Skeletal muscle tissue (tissue), 4 donors: ENCODE data around the gene KCNMA1. TPM values are rescaled to one million over a fixed set of nuclear protein-coding genes. Genes with fewer than 3 reads are reported as not detected.
"Not testable (repeated sequence)": the region's sequence is repeated elsewhere in the genome, so short reads cannot be mapped to it uniquely, and the experiment has no call there.

Experiments
- H3K27ac ChIP-seq: one replicate; pipeline ENCODE4 v1.7.0; 2013; ENCODE audit warnings: mild to moderate bottlenecking, low read depth, low read length, inconsistent platforms
- H3K27me3 ChIP-seq, 3 donors: one replicate each; pipeline ENCODE4 v1.7.0; 2013; ENCODE audit warnings: low read length in 3 of 3; ENCODE audit not compliant: control insufficient read depth in 3 of 3, insufficient read depth in 3 of 3
- H3K36me3 ChIP-seq, 3 donors: one replicate each; pipeline ENCODE4 v1.7.0; 2013; ENCODE audit warnings: low read length in 3 of 3; ENCODE audit not compliant: control insufficient read depth in 3 of 3, insufficient read depth in 3 of 3
- H3K4me1 ChIP-seq, 3 donors: one replicate each; pipeline ENCODE4 v1.7.0; 2013; ENCODE audit warnings: low read length in 3 of 3, mild to moderate bottlenecking in 3 of 3; ENCODE audit not compliant: control insufficient read depth in 3 of 3, insufficient read depth in 3 of 3
- H3K4me3 ChIP-seq, 3 donors: one replicate each; pipeline ENCODE4 v1.7.0; 2013; ENCODE audit warnings: low read length in 3 of 3
- H3K9ac ChIP-seq, 3 donors: one replicate each; pipeline ENCODE4 v1.7.0; 2013; ENCODE audit warnings: low read length in 3 of 3, mild to moderate bottlenecking in 3 of 3, moderate library complexity in 2 of 3, low read depth in 1 of 3
- H3K9me3 ChIP-seq, 3 donors: one replicate each; pipeline ENCODE4 v1.7.0; 2013; ENCODE audit warnings: low read length in 3 of 3; ENCODE audit not compliant: control insufficient read depth in 3 of 3
- total RNA-seq: library from RNA; depleted of rRNA; stranded (reverse); fragments of >200 nt; gene quantifications from one replicate; pipeline ENCODE4 v1.2.3, GENCODE V29; 2014
- donor health status: Osteomylitis.

KCNMA1 gene
- total RNA-seq, 1 donor from 2014 or later: 18.8 TPM

DNA sequence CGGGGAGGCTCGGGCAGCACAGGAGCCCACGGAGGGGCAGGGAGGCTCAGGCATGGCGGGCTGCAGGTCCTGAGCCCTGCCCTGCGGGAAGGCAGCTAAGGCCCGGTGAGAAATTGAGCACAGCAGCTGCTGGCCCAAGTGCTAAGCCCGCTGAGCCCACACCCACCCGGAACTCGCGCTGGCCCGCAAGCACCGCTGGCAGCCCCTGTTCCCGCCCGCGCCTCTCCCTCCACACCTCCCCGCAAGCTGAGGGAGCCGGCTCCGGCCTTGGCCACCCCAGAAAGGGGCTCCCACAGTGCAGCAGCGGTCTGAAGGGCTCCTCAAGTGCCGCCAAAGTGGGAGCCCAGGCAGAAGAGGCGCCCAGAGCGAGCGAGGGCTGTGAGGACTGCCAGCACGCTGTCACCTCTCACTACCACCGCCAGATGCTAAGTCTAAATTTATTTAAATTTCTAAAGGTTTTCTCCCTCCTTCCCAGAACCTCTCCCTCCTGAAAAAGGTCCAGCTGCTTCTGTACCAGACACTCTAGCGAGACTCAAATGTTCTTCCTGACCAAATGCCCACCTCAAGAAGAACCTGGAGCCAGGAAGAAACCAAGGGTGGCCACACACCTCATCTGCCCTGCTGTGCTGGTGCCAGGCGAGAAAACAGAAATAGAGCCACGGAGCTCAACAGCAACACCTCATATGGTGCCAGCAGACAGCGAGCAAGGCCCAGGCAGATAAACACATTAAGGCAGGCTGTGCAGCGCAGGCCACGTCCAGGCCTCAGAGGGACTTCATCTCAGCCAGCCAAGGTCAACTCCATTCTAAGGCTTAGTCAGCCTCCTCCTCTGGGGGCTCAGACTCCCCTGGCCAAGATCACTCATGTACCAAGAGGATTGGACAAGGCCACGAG is 47.0 kb downstream of the KCNMA1 start:
- Histone ChIP-seq H3K4me3 (peak overlapping the region in 2 of 3 donors; percentile 32 to 37), H3K9me3 (no peaks in the 10 kb centered on the region), H3K27ac (peak overlapping the region; percentile 73), H3K27me3 (no peaks in the 10 kb centered on the region), H3K4me1 (peaks cover 57 to 75% (median 65%) of the 10 kb centered on the region in 3 donors), H3K9ac (peak overlapping the region in 2 of 3 donors; percentile 4 to 77), H3K36me3 (no peaks in the 10 kb centered on the region)

DNA sequence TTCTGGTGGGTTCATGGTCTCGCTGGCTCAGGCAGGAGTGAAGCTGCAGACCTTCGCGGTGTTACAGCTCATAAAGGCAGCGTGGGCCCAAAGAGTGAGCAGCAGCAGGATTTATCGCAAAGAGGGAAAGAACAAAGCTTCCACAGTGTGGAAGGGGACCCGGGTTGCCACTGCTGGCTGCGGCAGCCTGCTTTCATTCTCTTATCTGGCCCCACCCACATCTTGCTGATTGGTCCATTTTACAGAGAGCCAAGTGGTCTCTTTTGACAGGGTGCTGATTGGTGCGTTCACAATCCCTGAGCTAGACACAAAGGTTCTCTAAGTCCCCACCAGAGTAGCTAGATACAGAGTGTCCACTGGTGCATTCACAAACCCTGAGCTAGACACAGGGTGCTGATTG is 47.9 kb downstream of the KCNMA1 start:
- H3K36me3 ChIP-seq, H3K9me3 ChIP-seq, H3K27me3 ChIP-seq, H3K9ac ChIP-seq, H3K4me3 ChIP-seq, H3K27ac ChIP-seq: not testable (repeated sequence)
- H3K4me1 ChIP-seq: peaks cover 56 to 82% (median 70%) of the 10 kb centered on the region in 3 donors

DNA sequence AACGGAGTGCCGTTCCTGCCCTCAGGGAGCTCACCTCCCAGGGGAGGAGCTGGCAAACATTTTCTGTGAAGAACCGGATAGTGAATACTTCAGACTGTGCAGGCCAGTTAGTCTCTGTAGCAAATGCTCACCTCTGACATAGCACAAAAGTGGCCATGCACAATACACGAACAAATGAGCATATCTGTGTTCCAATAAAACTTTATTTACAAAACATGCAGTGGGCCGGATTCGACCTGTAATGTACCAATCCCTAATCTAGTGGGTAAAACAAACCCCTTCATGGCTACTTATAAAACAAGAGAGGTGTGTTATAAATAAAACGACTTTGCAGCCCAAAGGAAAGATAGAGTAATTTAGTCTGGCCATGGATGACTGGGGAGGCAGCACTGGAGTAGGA is 48.7 kb downstream of the KCNMA1 start:
- Histone ChIP-seq H3K9ac (no peak overlapping the region), H3K27ac (peak overlapping the region; percentile 80), H3K4me1 (peaks cover 48 to 75% (median 62%) of the 10 kb centered on the region in 3 donors), H3K36me3 (no peaks in the 10 kb centered on the region), H3K9me3 (no peaks in the 10 kb centered on the region), H3K27me3 (no peaks in the 10 kb centered on the region), H3K4me3 (no peak overlapping the region)

- Histone ChIP-seq H3K36me3 (no peaks in the 10 kb centered on the region), H3K4me3 (peak overlapping the region in 1 of 3 donors; percentile 9), H3K27me3 (no peaks in the 10 kb centered on the region), H3K4me1 (peaks cover 33 to 74% (median 54%) of the 10 kb centered on the region in 3 donors), H3K9ac (peak overlapping the region in 2 of 3 donors; percentile 47 to 60), H3K27ac (peak overlapping the region; percentile 80), H3K9me3 (no peaks in the 10 kb centered on the region)
Observed at GRCh38 chr10:77587416-77587790, 50.2 kb downstream of the KCNMA1 start.

DNA sequence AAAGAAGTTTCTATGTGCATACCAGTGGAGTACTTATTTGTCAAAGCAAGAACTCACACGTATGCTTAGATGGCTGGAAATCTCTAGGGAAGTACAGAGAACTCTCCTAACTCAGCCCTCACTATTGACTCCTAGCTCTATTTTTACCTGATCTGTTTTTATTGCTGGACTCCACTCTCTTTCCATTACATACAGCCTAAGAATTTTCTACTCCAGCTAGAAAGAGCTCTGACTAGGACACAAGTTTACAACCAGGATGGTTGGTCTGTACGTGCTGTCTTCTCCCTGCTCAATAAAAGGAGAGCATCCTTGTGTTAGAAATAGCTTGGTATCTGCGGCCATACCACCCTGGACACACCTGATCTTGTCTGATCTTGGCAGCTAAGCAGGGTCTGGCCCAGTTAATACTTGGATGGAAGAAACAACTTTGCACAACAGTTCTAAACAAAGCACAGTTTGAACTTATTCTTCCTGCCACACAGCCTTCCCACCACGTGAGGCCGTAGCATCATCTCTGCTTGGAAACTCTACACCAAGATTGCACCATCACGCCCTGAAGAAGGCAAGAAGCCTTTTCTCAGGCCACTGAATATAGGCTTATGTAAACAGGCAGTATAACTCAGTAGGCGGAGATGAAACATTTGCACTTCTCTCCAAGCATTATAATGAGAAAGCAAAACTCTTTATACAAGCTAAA is 50.7 kb downstream of the KCNMA1 start:
- no peaks in the 10 kb centered on the region for H3K27me3 ChIP-seq
- H3K9ac ChIP-seq: peak overlapping the region in 2 of 3 donors; percentile 47 to 60
- no peaks in the 10 kb centered on the region for H3K36me3 ChIP-seq
- H3K4me1 ChIP-seq: peaks cover 29 to 71% (median 52%) of the 10 kb centered on the region in 3 donors
- peak overlapping the region in 1 of 3 donors; percentile 9 for H3K4me3 ChIP-seq
- peak overlapping the region; percentile 80 for H3K27ac ChIP-seq
- no peaks in the 10 kb centered on the region for H3K9me3 ChIP-seq

- Histone ChIP-seq H3K9ac (no peak overlapping the region), H3K27ac (no peak overlapping the region), H3K9me3 (no peaks in the 10 kb centered on the region), H3K4me1 (peaks cover 17 to 59% (median 37%) of the 10 kb centered on the region in 3 donors), H3K4me3 (no peak overlapping the region), H3K27me3 (no peaks in the 10 kb centered on the region), H3K36me3 (no peaks in the 10 kb centered on the region)
Observed at GRCh38 chr10:77584938-77585337, 52.7 kb downstream of the KCNMA1 start.

DNA sequence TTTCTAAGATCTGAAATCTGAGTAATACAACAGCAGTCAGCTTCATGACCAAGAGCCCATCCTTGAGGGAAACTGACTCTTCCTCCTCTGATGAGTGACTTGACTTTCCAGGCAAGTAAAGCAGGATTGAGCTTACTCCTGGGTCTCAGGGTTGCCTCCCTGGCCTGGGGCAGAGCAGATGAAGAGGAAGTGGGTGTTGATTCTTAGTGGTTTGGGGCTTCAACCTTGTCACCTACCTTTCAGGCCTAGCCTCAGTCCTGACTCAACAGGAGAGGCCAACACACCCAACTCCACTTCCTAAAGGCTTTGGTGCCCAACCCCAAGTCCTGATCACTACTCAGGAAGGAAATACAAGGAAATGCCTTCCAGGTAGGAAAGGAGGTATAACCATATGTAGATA is 54.1 kb downstream of the KCNMA1 start:
- peaks cover 24 to 66% (median 43%) of the 10 kb centered on the region in 3 donors for H3K4me1 ChIP-seq
- no peaks in the 10 kb centered on the region for H3K27me3 ChIP-seq
- H3K9me3 ChIP-seq: no peaks in the 10 kb centered on the region
- H3K4me3 ChIP-seq: no peak overlapping the region
- H3K9ac ChIP-seq: no peak overlapping the region
- H3K27ac ChIP-seq: no peak overlapping the region
- H3K36me3 ChIP-seq: no peaks in the 10 kb centered on the region

DNA sequence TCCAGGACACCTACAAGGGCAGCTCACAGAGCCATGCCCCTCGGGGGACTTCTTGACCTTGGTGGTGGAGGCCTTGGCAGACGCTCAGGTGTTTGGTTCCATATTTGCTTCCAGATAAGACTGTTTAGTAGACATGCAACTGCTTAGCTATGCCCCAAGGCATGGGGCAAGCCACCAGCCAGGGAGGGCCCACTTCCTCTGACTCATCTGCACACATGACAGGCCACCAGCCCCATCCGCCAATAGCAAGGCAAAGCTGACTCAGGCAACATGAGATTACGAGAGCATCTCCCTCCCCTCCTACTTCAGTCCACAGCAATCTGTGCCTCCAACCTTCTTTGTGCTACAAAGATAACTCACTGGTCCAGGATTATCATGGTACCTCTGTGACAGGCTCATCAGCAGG is 54.9 kb downstream of the KCNMA1 start:
- Histone ChIP-seq H3K4me3 (no peak overlapping the region), H3K27me3 (no peaks in the 10 kb centered on the region), H3K27ac (no peak overlapping the region), H3K36me3 (no peaks in the 10 kb centered on the region), H3K9ac (no peak overlapping the region), H3K9me3 (no peaks in the 10 kb centered on the region), H3K4me1 (peaks cover 27 to 66% (median 43%) of the 10 kb centered on the region in 3 donors)

DNA sequence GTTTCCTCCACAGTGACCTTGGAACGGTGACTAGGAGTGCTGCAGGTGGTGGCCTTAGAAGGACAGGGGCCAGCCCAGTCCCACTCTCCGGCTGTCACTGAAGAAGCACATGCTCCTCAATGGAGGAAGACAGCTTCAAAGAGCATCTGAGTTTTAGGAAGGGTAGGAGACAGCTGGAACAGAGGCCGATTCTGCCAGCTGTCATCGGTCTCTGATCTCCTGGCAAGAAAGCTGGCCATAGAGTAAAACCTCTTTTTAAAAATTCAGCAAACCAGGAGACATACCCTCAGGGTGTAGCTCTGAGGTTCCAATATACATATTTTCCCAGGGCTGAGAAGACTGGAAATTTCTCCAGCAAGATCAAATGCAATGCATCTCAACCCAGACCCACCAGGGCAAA is 55.9 kb downstream of the KCNMA1 start:
- Histone ChIP-seq H3K4me3 (no peak overlapping the region), H3K9ac (no peak overlapping the region), H3K27ac (no peak overlapping the region), H3K27me3 (no peaks in the 10 kb centered on the region), H3K4me1 (peaks cover 24 to 65% (median 42%) of the 10 kb centered on the region in 3 donors), H3K36me3 (no peaks in the 10 kb centered on the region), H3K9me3 (no peaks in the 10 kb centered on the region)

DNA sequence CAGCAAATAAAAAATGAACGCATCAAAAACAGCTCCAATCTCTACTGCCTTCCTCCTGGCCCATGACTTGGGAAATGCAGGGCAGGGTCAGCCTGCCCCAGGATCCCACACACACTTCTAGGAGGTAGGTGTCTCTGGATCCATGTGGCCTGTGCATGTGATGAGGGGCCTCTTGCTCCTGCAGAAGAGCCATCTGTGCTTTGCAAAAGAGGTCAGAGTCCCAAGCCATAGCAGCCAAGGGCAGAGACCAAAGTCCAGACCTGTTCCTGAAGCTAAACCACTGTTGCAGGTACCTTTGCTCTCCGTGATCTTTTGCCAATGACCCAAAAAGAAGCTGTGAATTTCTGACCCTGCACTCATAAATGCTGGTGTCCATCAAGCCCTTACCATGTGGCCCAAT is 57.1 kb downstream of the KCNMA1 start:
- Histone ChIP-seq H3K27me3 (no peaks in the 10 kb centered on the region), H3K9me3 (no peaks in the 10 kb centered on the region)

More for the DNA sequence above, 57.1 kb downstream of the KCNMA1 start:
- H3K4me1 ChIP-seq: peaks cover 26 to 66% (median 43%) of the 10 kb centered on the region in 3 donors
- no peak overlapping the region for H3K27ac ChIP-seq
- no peak overlapping the region for H3K4me3 ChIP-seq
- no peak overlapping the region for H3K9ac ChIP-seq
- no peaks in the 10 kb centered on the region for H3K36me3 ChIP-seq
